GM12875 (cell line): ENCODE measurements around the gene TMEM150C.

Experiments
- H3K4me3 ChIP-seq: one replicate; pipeline ENCODE4 v1.5.1; 2011; ENCODE audit warnings: low read depth, low read length, control low read depth
- TF ChIP-seq, protein P1 (sequence below): IDR thresholded peaks from 2 replicates; pipeline ENCODE4 v1.5.1; 2011; ENCODE audit warnings: low read depth, mild to moderate bottlenecking, control low read depth, inconsistent platforms, low read length, moderate library complexity, borderline replicate concordance; ENCODE audit not compliant: insufficient read depth

TMEM150C gene

DNA sequence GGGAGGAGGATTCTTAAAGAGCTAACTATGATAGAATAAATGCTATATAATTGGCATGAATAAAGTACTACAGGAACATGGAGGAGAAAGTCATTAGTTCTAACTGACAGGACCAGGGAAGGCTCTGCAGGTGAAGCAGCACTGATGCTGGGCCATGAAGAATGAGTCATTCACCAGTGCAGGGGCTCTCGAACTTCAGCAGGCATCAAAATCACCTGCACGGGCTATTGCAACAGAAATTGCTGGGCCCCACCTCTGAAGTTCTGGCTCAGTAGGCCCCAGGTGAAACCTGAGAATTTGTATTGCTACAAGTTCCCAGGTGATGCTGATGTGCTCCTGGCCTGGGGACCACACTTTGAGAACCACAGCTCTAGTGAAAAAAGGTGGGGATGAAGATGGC is 33.7 kb downstream of the TMEM150C start:
- no peak overlapping the region for H3K4me3 ChIP-seq
- TF ChIP-seq, protein P1, sequence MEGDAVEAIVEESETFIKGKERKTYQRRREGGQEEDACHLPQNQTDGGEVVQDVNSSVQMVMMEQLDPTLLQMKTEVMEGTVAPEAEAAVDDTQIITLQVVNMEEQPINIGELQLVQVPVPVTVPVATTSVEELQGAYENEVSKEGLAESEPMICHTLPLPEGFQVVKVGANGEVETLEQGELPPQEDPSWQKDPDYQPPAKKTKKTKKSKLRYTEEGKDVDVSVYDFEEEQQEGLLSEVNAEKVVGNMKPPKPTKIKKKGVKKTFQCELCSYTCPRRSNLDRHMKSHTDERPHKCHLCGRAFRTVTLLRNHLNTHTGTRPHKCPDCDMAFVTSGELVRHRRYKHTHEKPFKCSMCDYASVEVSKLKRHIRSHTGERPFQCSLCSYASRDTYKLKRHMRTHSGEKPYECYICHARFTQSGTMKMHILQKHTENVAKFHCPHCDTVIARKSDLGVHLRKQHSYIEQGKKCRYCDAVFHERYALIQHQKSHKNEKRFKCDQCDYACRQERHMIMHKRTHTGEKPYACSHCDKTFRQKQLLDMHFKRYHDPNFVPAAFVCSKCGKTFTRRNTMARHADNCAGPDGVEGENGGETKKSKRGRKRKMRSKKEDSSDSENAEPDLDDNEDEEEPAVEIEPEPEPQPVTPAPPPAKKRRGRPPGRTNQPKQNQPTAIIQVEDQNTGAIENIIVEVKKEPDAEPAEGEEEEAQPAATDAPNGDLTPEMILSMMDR = no peak

DNA sequence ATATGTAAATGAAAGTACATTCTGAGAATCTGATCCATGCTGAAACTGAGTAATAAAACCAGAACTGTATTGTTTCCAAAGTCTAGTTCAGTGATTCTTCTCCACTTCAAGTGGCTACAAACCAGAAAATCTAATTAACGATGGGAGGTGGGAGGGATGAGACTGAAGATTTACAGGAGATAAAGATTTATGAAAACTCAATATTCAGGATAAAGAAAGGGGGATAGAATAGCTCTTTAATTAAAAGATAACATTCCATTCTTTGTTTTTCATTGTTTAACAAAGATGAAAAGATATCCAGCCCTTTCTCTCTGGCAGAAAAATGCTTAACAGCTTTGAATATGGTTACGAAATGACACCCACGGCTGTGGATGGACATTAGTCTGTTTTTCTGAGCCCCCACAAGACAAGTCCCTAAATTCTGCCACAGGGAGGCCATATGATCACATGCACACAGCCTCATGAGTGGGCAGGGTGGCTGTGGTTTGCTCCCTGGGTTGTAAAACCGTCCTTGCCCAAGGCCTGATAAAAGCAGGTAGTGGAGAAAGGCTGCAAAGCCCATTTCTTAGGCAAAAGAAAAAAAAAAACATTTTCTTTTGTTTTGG is 36.4 kb downstream of the TMEM150C start:
- TF ChIP-seq, protein P1 = no peak
- H3K4me3 ChIP-seq = no peak overlapping the region

DNA sequence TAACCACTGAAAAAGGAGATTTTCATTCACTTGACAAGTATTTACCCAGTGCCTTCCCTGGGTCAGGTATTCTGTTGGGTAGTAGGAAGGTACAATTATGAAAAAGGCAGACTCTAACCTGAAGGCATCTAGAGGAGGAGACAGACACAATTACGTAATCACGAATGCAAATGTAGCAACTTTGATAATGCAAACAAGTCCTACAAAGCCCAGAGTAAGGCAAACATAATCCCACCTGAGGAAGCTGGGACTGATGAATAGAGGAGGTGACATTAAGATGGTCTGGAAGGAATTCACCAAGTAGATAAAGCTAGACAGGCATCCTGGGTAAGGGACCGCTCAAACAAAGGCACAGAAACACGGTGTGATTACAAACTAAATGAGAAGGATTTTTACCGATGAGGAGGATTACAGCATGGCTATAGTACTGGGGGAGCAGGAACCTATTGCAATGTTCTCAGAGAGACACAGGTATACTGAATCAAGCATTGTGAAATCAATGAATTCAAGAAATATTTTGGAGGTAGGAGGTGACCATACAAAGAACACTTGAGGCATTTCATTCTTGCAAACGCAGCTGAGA is 37.1 kb downstream of the TMEM150C start:
- TF ChIP-seq, protein P1 = no peak
- H3K4me3 ChIP-seq = no peak overlapping the region

DNA sequence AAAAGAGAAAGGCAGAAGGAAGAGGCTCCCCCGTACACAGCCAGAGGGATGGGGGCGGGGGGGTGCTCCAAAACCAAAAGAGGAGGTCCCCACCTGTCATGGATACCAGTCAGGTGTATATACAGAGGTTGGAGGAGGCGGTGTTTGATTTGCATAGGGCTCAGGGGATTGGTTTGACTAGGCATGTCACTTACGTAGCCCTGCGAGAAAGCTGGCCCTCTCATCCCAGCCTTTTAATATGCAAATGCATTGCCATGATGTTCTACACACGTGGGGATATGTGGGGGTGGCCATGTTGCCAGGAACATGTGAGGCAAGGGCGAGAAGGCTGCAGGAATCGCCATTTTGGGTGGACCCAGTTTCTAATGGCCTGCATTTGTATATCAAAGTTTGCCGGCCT is 38.6 kb downstream of the TMEM150C start:
- no peak overlapping the region for H3K4me3 ChIP-seq
- TF ChIP-seq, protein P1 = no peak

DNA sequence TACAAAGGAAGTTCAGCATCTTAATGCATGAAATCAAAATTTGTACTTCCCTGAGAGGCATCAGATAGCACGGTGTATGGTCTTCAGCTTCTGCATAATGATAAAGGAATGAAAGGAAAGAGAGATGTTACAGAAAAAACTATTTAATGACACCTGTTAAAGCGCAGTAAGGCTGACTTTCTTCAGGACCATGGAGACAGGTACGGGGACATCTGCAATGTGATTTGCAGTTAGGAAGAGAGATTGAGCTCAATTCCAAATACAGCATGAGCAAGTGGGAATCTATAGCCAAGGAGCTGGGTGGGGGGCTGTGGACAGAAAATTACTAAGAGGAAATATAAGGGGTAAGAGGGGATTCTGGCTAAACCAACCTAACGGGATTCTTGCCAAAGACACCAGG is 39.3 kb downstream of the TMEM150C start:
- H3K4me3 ChIP-seq = no peak overlapping the region
- TF ChIP-seq, protein P1 = no peak

DNA sequence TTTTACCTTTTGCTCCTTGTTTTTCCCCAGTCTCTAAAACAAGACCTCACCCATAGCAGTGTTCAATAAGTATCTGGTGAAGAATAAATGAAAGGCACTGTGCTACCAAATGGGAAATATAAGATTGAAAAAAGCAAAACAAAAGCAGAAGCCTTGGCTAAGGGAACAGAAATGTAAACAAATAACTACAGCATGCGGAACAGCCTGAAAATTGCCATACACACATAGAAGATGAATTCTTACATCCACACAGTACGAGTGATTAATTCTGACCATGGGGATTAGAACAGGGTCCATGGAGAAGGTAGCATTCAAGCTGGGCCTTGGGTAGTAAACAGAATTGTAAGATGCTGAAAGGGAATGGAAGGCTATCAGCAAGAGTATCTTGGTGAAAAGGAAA is 40.5 kb downstream of the TMEM150C start:
- TF ChIP-seq, protein P1 = no peak
- no peak overlapping the region for H3K4me3 ChIP-seq

DNA sequence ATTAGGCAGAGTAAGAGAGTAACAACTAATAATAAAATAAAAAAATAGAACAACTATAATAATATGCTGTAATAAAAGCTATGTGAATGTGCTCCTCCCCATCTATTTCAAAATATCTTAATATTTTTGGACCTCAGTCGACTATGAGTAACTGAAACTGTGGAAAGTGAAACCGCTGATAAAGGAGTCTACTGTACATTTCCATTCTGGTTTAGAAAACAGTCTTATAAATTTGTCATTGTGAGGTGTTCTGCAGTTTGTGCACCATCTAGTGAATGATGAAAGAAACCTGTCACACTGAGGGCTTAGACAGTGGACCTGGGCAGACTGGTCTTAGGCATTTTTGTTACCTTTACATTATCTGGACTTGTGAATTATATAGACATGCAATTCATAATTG is 42.0 kb downstream of the TMEM150C start:
- TF ChIP-seq, protein P1 = no peak
- H3K4me3 ChIP-seq = no peak overlapping the region
